Ureter (tissue), 1 donor: ENCODE results near the gene TMEM81. TPM values are rescaled to one million over a fixed set of nuclear protein-coding genes. Genes with fewer than 3 reads are reported as not detected.
A peak's percentile ranks its signal among the peaks of the same experiment; 100 is the strongest.

Source experiments
- DNase-seq: peaks from one replicate; pipeline ENCODE4 v3.0.0-alpha.2; 2020; ENCODE audit warnings: low spot score
- total RNA-seq: library from RNA; stranded (reverse); gene quantifications from one replicate; pipeline ENCODE4 v1.2.4, GENCODE V29; 2023
- donor health status: DM: yes; HTN: yes; CAD: no.

The TMEM81 gene
- total RNA-seq = 1.5 TPM

DNA sequence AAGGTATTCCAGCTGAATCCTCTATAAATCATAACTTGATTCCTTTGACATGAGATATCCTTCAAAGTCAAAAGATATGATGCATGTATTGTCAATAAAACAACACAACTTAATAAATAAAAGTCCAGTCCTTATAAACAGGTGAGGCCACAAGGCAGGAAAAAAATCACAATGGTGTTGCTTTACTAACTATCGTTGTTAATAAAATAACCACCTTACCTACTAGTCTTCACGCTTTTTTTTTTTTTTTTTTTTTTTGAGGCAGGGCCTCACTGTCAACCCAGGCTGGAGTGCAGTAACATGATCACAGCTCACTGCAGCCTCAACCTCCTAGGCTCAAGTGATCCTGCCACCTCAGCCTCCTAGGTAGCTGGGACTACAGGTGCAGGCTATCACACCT, at the start of gene TMEM81:
Gene TMEM81 (minus strand): TSS at position 101 of the 400 bp plus-strand sequence. CDS start 140 bp downstream, outside the sequence.
- DNase-seq = no peak

GRCh38 chr1:205133287-205133686, 49.0 kb upstream of the TMEM81 start:
- no peak for DNase-seq

- DNase-seq = no peak
Observed at GRCh38 chr1:205129447-205130029, 45.3 kb upstream of the TMEM81 start.

- no peak for DNase-seq
Observed at GRCh38 chr1:205128050-205128449, 43.8 kb upstream of the TMEM81 start.

DNA sequence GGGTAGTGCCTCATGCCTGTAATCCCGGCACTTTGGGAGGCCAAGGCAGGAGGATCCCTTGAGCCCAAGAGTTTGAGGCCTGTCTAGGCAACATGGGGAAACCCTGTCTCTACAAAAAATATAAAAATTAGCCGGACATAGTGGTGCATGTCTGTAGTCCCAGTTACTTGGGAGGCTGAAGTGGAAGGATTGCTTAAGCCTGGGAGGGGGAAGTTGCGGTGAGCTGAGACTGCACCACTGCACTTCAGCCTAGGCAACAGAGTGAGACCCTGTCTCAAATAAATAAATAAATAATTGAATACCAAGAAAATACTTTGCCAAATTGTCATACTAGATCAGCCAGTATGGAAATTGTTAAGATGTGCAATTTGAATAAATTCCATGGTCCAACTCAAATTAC, 43.4 kb upstream of the TMEM81 start:
- DNase-seq = no peak

DNA sequence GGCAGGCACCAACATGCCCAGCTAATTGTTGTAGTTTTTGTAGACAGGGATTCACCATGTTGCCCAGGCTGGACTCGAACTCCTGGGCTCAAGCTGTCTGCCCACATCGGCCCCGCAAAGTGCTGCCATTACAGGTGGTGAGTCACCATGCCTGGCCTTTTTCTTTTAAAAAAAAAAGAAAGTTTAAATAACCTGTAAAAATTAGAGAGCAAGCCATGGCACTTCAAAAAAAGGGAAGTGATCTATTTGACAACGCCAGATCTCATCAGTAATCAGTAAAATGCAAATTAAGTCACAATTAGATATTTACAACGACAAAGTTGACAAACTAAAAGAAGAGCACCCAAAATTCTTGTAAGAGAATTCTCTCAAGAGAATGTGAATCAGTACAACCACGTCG, 40.5 kb upstream of the TMEM81 start:
- DNase-seq = no peak

- no peak for DNase-seq
Observed at GRCh38 chr1:205122489-205122882, 38.2 kb upstream of the TMEM81 start.

DNA sequence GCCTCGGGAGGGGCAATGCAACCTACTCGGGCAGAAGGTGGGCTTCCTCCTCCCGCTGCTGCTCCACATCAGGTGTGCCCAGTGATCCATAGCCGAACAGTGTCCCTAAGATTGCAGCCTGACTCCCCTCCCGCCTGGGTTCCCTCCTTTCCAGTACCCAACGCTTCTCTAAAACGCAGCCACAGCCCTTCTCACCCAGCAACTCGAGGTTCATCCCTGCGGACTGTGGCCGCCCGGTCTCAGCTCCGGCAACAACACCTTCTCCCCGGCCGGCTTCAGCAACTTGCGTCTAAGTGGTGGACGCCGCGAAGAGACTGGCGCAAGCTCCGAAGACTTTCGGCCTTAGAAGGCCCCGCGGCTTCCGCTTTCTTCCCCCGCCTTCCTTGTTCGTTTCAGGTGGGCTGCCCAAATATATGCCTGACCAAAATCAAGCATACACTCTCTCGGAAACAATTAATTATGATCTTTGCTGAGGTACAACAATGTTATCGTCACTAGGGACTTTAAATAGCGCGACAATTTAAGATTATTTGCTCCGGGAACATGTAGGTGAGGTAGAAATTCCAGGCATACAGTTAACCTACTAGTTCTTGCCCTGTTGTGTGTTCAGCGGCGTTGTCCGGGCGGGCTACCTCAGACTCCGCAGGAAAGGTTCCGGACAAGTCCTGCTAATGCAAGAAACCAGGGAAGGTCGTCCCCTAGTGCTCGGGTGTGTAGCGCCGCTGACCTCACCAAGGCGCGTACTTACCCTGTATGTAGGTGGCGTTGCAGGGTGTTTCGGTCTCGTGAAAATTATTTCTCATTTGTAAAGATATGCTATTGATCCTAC, 37.6 kb upstream of the TMEM81 start, which contains the start of gene RBBP5:
Gene RBBP5 (minus strand): TSS at position 319 of the 829 bp plus-strand sequence. CDS start 105 bp downstream, at position 214.
- DNase-seq = peak; percentile 95

GRCh38 chr1:205118752-205119151, 34.5 kb upstream of the TMEM81 start:
- DNase-seq = no peak

DNA sequence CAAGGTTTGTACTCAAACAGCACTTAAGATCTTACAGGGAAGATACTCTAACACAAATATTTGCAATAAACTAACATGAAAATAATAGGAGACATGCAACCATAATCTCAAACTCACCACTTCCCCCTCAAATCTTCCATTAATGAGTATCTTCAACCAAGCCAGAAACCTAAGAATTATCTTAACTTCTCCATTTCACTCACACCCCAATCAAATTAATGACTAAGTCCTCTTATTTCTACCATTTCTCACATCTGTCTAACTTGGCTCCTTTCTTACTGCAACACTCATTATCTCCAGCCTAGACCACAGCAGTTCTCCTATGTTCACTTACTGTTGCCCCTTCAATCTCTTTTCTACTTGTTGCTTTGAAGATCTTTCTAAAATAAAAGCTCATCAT, 27.1 kb upstream of the TMEM81 start:
- DNase-seq = no peak

DNA sequence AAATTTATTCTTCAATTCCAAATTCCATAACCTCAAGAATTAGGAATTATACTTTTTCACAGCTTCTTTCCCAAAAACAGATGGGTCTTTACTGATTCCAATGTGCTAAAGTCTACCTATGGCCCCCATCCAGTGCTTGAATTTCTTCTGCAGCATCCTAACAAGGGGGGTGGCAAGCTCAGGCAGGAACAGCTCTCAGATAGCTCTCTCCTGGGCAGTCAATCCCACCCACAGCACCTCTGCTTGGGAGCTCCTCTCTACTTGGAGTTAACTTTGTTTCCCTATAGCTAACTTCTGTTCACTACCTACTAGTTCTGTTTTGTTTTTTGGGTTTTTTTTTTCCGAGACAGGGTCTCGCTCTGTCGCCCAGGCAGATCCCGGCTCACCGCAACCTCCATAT, 25.5 kb upstream of the TMEM81 start:
- DNase-seq = no peak

DNA sequence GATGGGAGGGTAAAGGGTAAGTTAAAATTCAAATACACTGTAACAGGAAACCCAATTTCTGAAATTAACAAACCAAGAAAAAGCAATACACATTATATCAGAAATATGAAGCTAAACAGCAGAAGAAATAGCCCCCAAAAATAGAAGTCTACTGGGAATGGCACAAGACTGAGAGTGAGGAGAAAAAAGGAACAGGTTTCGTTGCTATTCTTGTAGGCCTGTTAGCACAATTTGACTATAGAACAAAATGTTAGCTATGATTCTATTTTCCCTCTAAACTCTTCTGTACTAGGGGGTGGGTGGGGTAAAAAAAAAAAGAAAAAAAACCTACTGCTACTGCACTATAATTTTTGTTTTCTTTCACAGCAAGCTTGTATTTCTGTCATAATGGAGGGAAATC, 25.0 kb upstream of the TMEM81 start:
- no peak for DNase-seq

DNA sequence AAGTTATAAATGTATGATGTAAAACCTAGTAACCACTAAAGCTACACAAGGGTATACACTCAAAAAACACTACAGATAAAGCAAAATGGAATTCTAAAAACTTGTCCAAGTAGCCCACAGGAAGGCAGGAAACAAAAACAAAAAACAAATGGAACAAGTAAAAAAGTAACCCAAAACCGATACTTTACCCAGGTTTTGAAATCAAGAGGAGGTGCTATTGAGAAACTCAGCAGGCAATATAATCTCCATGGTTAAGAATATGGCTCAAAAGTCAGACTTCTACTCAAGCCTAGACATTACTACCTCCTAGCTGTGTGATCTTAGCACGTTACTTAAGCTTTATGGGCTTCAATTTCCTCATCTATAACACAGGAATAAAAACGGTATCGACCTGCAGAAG, 24.2 kb upstream of the TMEM81 start:
- no peak for DNase-seq

- no peak for DNase-seq
Observed at GRCh38 chr1:205107327-205107726, 23.1 kb upstream of the TMEM81 start.

GRCh38 chr1:205102404-205102803, 18.1 kb upstream of the TMEM81 start:
- DNase-seq = no peak

DNA sequence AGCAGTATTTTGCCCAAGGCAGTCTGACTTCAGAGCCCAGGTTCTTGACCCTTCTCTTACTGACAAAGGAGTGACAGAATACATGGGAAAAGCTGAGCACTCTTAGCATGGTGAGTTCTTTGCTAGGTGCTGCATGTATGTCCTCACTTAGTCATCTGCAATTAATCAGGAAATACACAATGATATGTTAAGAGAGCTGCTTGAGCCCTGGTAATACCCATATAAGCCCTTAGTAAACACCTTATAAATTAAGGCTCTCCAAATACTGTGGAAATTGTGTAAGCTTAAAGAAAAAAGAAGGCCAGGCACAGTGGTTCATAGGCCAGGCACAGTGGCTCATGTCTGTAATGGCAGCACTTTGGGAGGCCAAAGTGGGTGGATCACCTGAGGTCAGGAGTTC, 14.0 kb upstream of the TMEM81 start:
- DNase-seq = no peak

- no peak for DNase-seq
Observed at GRCh38 chr1:205095422-205095821, 11.2 kb upstream of the TMEM81 start.

DNA sequence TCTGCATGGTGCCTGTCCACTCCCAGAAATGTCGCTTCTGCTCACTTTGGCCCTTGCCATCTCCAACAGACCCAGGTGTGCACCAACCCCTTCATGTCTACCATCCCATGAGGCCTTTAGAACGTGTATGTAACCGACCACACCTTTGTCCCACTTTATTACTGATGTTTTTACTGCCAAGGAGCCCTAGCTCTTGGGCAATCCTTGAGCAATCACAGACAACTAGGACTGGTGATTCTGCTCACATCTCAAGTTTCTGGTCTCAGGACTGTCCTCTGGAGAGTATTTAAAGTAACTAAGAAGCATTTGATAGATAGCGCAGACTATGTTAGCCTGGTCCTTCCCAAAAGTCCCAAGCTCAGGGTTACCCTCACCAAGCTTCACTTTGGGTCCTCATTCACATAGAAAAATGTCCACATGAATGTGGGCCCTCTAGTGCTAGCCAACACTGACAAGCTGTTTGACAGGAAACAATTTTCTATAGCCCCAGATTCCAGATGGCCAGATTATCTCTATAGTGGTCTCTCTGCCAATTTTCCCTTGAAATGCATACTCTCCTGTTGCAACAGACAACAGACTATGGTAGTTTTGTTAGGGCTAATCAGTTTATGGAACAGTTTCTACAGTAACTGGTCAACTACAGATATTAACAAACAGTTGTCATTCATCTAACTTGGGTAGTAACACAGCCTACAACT, 6.9 kb upstream of the TMEM81 start:
- DNase-seq = no peak

GRCh38 chr1:205088341-205088740, 4.1 kb upstream of the TMEM81 start:
- DNase-seq = no peak

DNA sequence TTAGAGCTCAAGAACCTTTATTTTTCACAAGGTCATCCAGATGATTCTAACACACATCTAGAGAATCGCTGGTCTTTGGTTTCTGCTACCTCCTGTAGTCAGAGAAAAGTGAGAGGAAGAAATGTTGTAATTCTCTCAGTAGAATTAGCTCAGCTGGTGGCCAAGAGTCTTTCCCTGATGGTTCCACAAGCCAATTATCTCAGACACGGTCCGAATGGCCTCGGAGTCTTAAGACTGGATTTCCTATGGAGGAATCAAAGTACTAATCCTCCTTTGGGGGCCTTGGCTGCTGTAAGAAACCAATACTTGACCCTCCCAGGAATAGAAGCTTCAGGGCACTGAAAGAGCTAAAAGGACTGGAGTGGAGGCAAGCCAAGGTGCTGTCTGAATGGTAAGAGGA, 1.8 kb downstream of the TMEM81 start:
- DNase-seq = no peak

DNA sequence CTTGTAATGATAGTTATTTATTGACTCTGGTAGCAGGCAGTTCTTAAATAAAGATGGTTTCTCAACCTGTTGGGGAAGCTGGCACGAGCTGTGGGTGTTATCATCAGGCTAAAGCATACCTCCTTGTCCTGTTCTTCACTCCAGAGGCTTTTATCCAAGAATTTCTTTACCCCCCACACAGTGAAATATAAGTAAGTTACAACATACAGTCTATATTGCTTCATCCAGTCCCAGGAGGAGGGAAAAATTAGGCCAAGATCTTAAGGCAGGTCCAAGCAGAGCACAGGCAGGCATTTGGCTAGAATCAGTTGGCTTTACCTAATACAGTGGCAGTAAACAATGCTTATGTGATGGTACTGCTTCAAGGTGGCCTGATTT, 6.3 kb downstream of the TMEM81 start:
- DNase-seq = no peak

DNA sequence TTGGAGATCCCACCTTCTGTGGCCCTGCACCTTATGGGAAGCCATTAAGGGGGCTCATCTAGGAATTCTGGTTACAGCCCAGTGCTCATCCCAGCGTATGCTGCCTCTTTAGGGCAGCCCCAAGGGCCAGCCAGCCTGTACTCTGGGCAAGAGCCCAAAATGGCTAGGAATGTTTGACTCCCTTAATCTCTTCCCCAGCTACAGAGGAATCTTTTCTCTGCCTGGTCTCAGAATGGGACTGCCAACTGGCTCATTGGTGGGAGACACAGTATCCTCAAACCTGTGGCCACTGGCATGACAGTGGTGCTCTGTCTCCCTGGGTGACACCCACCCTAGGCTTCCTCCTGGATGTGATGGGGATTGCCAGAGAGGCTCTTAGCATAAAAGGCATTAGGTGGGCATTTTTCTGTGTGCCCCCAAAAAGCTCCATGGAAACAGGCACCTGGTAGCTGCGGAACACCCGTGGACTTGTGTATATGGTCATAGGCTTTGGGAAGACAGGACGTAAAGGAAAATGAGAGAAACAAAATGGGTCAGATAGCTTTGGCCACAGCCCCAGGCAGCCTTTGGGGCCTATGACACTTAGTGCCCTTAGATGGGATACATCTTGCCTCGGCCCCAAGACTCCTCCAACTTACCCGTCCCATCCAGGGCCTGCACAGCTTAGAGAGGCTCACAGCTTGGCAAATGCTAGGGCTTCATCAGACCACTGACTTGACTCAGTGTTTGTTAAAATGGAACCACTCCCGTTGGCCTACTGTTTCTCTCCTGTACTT, 6.9 kb downstream of the TMEM81 start:
- no peak for DNase-seq
